GM18873 (cell line): ENCODE measurements around the gene REG3G.
"Not testable (repeated sequence)": the region's sequence is repeated elsewhere in the genome, so short reads cannot be mapped to it uniquely, and the experiment has no call there.

Source experiments
- ATAC-seq: cut with Tn5 transposase; IDR thresholded peaks from one replicate; pipeline ENCODE4 v1.9.1; 2021; ENCODE audit warnings: mild to moderate bottlenecking, moderate library complexity, moderate number of reproducible peaks; ENCODE audit not compliant: unreplicated experiment, low FRiP score

The REG3G gene

GRCh38 chr2:79013629-79014028, 11.9 kb upstream of the REG3G start:
- no peak for ATAC-seq

- no peak for ATAC-seq
These were observed 9.2 kb upstream of the REG3G start for GRCh38 chr2:79016342-79016741.

- ATAC-seq: no peak
These were observed 559 bp downstream of the REG3G start for GRCh38 chr2:79026061-79026460.

- no peak for ATAC-seq
These were observed 14.4 kb downstream of the REG3G start for GRCh38 chr2:79039944-79040343.

GRCh38 chr2:79041032-79041448, 15.5 kb downstream of the REG3G start:
- no peak for ATAC-seq

GRCh38 chr2:79053486-79053885, 28.0 kb downstream of the REG3G start:
- not testable (repeated sequence) for ATAC-seq

- not testable (repeated sequence) for ATAC-seq
These were observed 29.3 kb downstream of the REG3G start for GRCh38 chr2:79054769-79055168.

GRCh38 chr2:79065201-79065600, 39.7 kb downstream of the REG3G start:
- ATAC-seq: no peak

- no peak for ATAC-seq
These were observed 45.6 kb downstream of the REG3G start for GRCh38 chr2:79071078-79071477.
